Hypothalamus (tissue), 51 donors: ENCODE results near the gene FRMD4A.
A peak's percentile ranks its signal among the peaks of the same experiment; 100 is the strongest.

Experiments
- DNase-seq, 51 donors: peaks; one replicate each; lab custom pipeline; 2025; lab: John Stamatoyannopoulos, UW

The FRMD4A gene

DNA sequence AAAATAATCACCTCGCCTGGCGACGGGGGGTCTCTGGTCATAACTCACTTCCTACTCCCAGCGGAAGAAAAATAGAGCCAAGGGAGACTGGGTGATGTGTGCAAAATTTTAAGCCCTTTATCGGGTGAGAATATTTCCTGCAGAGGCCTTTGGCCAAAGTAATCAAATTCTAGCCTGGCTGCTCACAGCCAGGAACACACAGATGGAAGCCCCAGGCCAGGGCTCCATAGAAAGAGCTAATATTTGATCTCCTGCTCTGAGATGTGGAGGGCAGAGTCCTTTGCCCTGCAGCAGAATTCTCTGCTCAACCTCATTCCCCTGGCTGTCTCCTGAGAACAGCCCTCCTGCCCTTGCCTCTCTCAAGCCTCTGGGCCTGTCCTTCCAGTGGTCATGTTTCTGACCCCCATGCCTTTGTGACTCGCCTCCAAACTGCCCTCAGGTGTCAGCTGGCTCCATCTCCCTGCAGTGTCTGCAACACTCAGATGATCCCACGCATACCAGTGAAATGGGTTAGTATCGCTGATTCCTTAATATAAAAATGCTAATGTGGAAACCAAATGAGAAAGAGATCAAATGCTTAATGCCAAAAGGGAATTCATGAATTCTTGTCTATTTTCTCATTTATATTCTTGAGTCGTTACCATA is 34.5 kb downstream of the FRMD4A start:
- no peak for DNase-seq

DNA sequence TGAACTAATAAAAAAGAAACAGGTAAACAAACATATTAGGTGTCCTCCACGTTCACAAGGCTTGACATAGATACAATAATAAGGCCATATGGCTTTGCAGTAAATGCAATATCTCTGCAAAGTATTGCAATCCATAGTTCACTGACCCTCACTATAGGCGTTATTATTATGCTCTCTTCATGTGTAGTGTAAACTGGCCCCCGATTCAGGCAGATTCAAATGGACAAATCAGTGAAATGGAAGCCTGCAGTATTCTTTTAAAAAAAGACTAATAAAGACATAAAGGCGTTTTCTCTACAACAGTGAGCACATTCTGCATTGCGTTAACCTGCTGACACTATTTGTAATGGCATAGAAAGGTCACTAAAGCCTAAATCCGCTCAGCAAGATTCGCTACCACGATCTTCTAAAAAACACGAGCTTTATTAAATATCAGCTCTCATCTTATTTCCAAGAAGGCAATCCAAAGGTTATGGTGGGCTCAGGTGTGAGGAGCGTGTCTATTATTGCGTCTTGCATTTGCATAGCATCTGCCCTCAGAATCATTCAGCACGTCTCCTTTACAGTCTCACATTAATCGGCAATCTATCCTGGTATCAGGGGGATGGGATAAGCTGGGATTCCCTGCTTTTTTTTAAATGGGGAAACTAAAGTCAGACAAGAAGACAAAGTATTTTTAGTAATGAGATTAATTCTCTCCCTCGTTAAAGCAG is 36.2 kb downstream of the FRMD4A start:
- no peak for DNase-seq

DNA sequence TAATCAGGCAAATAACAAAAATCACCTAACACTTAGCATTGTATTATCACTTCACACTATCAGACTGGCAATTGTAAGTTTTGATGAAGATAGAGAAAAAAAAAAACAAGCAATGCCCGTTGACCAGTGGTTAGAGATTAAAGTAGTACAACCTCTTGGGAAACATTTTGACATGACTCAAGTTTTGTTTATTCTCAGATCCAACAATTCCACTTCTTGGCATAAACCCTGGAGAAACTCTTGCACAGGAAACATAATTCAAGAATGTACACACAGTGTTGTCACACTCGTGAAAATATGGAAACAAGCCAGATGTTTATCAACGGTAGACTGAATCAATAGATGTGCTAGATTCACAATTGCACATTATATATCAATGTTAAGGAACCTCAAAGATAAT is 37.2 kb downstream of the FRMD4A start:
- DNase-seq: no peak

DNA sequence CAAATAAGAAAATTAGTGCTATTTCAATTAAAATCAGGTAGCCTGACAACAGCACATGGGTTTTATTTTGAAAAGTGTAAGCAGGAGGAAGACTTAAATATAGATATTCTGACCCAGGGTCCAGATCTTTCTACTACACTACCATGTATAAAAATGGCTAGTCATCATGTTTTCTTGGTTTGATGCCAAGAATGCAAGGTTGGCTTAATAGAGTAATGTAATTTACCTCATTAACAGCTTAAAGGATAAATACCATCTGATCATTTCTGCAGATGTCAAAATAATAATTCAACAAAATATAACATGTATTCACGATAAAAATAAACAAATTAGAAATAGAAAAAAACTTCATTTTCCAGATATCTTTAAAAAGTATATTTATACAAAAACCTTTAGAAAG is 39.4 kb downstream of the FRMD4A start:
- no peak for DNase-seq

DNA sequence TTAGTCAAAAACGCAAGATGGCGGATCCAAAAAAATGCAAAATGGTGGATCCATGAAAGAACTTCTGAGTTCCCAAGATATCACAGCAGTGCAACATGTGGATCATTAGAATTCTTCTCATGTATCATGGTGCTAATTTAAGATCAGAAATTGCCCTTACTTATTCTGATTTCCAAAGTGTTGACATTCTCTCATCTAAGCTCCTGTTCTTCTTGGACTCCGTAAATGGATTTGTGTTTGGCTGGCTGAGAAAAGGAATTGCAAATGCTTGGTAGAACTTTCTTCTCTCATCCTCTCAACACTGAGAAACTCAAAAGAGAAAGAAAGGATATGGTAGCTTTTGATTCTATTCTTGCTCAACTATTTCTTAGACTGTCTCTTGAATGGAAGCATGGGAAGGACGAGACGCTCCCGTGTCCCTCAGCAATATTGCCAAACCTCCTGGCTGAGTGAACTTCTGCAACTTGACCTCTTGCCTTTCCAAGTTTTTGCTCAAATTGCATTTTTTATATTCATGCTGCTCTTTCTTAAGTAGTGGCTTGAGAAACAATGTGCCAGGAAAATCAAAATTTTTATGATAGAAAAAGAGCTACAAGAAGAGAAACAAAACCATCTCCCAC is 44.7 kb downstream of the FRMD4A start:
- DNase-seq: no peak

DNA sequence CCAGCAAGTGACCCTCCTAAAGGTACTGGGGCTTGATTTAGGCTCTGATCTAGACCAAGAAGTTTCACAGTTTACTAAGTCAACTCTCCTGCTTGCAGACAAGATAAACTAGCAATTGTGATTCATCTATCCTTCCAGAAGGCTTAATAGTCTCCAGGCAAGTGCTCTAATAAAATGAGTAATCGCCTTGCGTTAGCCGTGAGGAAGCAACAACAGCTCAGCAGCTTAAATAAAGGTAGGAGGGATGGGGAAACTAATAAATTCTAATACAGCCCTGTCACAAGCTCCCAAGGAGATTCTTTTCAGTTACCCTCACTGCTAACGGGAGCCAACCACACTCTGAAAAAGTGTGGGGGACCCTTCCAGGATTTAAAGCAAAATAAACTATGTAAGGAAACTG is 48.4 kb downstream of the FRMD4A start:
- DNase-seq: no peak

DNA sequence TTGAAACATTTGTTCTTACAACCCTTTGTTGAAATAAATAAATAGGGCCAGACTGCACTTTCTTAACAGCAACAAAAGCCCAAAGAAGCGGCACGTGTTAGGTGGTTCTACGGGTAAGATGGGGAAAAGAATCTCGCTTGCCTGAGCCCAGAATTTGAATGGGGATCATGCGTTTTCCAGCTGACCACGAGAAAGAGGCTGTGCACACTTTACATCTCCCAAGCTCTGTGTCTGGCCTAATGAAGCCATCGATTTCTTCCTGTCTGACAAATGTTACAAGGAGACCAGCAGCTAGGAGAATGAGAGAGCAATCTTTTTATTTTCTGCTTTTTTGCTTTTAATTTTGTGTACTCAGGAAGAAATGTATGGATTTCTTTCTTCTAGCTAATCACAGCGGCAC is 52.2 kb downstream of the FRMD4A start:
- no peak for DNase-seq

DNA sequence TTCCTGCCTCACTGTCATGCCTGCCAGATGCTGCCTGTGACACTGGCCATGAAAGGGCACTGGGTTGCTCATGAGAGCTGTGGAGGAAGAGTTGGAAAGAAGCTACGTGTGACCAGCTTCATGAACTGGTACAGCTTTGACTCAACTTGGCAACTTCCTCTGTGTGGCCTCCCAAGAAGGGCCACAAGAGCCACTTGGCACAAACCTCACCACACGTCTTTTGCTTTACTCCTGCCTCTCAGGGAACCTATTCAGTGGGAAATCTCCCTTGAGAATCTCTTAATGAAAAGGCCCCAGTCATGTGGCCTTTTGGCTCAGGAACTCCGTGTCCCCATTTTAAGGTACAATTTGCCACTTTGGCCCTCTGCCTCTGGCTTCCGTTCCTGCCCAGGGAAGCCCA is 54.5 kb downstream of the FRMD4A start:
- DNase-seq: peak in 34 of 51 donors; percentile 7 to 78 (median 36)

DNA sequence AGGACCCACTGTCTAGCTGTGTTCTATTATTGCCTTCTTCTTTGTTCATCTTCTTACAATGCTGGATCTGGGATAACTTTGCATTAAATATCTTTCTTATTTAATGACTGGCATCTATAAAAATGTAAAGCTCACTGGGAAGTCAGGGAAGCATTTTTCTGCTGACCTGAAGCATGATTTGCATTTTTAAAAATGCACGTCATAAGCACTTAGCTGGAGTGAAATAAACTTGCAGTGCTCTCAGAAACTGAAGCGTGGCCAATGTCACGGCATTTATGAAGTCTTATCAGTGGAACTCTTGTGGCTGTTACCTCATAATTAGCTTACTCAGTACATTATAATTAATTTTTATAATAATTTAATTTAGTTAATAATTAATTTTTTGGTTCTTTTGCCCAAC is 59.1 kb downstream of the FRMD4A start:
- DNase-seq: no peak

DNA sequence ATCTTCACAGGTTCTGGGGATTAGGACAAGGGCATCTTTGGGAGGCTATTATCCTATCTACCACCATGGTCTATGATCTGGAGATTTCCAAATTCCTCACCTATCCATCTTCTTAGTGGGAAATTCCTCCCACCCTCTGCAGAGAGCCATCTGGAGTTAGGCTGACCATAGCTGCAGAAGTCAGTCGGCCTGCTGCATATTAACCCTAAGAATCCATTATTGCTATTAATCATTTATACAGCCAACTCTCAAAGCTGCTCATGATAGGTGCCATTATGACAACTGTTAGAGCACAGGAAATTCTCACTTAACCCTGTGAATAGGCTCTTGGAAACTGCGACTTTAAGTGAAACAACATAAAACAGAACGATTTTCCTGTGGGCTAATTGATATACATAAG is 60.4 kb downstream of the FRMD4A start:
- DNase-seq: no peak

DNA sequence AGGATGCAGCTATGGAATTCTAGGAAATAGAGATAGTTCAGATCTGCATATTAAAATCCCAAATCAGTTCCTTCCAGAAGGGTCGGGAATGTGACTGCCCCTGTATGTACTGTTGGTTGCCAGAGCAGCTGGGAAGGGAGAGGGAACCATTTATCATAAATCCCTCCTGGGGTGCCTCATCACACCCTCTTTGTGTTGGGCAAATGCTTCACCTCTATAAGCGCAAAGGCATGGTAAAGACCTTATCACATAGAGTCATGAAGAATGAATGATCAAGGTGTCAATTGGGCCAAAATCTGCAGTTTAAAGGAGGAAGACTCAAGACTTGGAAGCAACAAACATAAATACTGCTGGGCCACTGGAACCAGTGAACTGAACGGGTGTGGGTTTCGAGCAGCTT is 65.0 kb downstream of the FRMD4A start:
- no peak for DNase-seq

DNA sequence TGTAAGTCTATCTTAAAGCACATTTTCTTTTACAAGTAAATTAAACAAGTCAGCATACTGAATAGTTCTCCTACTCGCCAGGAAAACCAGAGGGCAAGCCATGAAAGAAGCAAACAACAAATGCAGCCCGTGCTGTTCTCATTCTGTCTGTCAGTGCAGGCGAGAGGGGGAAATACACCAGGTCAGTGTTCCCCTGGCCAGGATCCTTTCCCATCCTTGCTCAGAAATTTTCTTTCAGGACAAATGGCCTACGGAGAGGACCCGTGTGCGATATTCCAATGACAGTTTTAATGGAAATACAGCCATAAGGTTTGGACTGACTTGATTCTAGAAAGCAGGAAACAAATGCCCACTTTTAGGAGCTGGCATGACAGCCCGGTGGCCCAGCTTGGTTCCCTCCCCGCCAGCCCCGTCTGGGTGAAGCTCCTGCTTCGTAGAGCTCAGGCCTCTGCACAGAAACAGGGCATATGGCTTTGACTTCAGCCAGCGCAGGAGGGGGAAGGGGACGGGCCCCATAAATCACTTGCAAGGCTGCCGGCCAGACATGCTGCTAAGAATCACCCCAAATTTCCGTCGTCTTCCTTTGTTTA is 67.8 kb downstream of the FRMD4A start:
- peak in 7 of 51 donors; percentile 7 to 36 (median 23) for DNase-seq

DNA sequence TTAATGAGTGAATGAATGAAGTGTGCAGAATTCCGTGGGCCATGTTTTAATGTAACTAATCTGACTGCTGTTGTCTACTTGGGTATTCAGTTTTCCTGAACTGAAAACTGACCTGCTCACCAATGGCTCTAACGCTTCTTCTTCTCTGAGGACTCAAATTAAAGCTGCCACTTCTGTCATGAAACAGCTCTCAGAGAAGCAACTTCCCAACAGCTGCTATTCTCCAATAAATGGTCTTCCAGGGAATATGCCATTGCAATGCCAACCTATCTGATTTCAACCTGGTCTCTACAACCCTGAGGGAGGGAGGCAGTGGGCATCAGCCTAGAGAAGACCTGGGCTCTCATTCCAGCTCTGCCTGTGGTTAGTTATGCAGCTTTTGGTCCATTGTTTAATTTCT is 69.4 kb downstream of the FRMD4A start:
- no peak for DNase-seq

DNA sequence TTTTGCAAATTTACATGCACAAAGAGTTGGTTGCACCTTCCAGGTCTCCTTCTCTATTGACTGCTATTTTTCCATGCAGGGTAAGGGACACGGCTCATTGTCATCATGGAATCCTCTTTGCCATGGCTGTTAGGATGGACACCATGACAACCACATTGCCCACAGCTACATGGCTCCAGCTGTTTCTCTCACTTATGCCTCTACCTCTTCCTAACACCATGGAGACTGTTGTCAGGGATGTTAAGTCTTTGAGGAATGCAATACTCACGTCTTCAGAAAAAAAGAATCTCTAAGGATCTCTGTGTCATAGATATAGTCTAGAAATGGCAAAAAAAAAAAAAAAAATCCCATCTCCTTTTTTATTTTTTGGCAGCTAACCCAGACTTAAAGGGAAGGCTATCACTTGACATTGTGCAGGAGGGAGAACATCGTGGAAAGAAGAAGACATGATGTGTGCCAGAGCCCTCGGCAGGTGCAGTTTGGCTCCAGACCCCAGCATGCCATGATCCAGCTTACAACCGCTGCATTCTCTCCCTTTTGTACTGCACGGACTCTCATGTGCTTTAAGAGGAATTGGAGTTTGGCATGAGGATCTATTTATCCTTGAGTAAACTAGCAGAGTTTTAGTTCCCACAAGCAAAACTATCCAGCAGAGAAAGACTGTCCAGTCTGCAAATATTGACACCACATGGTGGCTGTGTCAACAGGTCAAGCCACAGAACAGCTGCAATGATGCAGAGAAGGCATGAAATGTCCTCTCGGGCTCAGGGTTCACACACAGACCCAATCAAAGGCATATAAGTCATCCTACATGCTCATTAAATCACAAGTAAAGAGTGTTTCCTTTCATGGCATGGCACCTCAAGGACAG is 70.8 kb downstream of the FRMD4A start:
- no peak for DNase-seq

DNA sequence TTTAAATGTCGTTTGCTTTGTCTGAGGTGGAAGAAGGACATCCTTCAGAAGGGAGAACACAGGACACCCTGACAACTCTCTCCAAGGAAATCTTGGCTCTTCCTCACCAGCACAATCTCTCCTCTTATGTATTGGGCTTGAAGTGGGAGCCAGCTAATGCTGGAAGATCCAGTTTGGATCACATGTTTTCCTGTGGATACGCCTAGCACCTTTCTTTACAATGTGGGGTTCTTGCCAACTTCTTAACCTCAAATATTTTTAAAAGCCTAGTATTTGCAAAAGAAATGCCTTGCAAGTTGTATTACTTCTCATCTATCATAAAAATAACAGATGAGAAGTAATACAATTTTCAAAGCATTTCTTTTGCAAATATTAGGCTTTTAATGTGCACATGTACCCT is 76.4 kb downstream of the FRMD4A start:
- DNase-seq: no peak

DNA sequence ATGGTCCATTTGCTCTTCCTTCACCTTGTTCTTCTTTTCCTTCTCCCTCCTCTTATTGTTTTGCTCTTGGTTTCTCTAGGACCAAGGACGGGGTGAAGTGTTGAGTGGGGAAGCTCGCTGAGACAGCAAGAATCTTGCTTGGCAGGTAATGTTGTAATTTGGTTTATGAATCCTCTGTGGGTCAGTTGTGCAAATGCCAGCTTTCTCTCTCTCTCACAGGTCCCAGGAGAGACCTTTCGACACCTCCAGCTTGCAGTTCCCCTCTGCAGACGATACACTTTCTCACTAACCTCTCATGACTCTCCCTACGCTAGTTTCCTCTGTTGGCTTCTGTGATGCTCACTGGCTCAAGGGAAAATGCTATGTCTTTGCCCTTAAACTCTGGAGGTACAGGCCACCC is 77.0 kb downstream of the FRMD4A start:
- DNase-seq: no peak

DNA sequence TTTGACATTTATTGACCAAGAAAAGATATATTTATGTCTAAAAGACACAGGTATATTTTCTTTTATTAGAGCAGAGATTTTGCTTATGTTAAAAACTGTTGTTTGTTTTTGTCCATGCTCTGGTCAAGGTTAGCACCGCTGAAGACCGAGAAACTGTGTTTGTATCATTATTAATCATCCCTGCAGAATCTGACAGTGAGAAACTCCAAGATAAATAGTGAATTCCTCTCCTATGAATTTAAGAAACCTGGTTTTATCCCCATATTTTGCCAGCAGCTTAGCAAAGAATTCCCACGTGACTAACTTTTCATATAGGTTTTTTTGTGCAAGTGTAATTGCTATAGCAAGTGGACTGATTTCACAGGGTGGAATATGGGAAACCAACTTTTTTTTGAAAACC is 77.6 kb downstream of the FRMD4A start:
- DNase-seq: no peak

DNA sequence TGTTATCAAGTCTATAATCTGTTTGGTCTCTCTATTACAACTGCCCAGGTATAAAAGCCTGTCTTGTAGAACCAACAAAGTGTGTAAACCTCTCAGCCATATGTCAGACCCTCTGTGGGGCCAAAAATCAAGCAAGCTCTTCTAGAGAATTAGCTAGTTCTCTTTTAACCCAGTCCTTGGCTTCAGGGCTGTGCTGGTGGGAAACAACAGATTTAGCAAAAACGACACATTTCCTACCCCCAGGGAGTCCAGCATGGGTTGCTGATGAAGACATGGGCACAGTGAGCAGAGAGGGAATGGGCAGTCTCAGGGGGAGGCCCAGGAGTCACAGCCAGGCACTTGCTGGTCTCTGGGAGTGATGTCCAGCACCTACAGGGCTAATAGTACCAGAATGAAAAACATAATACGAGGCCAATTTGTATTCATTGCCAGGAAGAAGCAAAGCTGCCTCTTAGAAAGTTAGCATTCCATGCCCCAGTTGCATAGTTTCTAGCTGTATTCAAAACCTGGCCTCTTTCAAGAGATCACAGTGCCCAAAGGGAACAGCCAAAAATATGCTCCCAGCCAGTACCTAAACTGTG is 80.1 kb downstream of the FRMD4A start:
- peak in 17 of 51 donors; percentile 7 to 59 (median 26) for DNase-seq

DNA sequence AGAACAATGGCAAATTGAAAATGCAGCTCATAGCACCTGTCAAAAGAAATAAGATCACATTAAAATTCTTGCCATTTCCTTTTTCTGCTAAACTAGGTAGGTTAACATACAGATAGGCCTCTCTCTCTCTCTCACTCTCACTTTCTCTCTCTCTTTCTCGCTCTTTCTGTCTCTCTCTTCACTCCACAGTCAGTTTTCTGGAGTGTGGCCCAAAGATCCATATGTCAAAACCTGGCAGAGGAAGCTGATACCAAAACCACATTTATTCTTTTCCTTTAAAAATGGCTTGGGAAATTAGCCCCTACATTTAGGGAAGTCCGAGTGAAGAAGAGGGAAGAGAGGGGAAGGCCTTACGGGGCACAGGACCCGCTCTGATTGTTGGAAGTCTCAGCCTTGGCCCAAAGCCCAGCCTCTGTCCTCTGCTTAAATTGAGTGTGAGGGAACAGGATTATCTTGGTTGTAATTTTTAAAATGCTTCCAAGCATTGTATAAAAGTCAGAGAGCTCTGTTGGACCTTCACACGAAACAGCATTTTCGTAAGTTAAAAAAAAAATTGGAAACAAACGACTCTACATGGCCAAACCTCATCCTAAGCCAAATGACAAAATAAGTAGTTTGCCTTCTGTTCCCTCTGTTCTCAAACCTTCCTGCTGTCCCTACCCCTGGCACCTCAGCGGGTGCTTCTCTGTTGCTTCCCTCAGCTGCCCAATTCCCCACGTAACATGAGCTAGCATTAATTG is 83.2 kb downstream of the FRMD4A start:
- peak in 7 of 51 donors; percentile 4 to 30 (median 10) for DNase-seq

DNA sequence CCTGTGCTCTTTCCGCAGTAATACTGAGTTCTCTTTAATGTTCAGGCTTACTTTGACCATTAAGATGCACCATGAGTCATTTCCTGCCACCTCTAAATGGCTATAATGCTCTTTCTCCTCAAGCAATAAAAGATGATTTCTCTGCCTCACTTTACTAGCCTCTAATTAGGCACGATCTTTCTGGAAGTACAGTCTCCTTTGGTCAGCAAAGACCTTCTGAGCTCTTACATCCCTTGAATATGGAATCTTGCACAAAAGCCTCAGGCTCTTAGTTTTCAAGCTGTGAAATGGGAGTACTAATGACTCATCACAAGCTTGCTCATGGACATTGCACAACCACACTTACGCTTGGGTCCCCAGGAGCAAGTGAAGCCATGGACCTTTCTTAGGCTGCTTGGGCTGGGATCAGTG is 85.9 kb downstream of the FRMD4A start:
- no peak for DNase-seq
